Keratinocyte (primary cell): ENCODE data around the gene MLLT1.

ENCODE experiments used
- CTCF ChIP-seq, 3 experiments: IDR thresholded peaks in 1 of 3; conservative IDR thresholded peaks in 1 of 3; optimal IDR thresholded peaks in 1 of 3; 2 replicates in 2 of 3; 3 replicates in 1 of 3; pipeline versions ENCODE3 to v1.5.1; 2011; ENCODE audit warnings: low read length in 3 of 3, mild to moderate bottlenecking in 3 of 3, moderate library complexity in 2 of 3, control low read depth in 1 of 3, inconsistent platforms in 1 of 3; ENCODE audit not compliant: insufficient read depth in 2 of 3; ENCODE audit errors: extremely low read depth in 1 of 3
- EZH2 ChIP-seq: IDR thresholded peaks from one replicate; pipeline ENCODE4 v1.6.1; 2012; ENCODE audit warnings: inconsistent platforms, mild to moderate bottlenecking, low read length, moderate library complexity

DNA sequence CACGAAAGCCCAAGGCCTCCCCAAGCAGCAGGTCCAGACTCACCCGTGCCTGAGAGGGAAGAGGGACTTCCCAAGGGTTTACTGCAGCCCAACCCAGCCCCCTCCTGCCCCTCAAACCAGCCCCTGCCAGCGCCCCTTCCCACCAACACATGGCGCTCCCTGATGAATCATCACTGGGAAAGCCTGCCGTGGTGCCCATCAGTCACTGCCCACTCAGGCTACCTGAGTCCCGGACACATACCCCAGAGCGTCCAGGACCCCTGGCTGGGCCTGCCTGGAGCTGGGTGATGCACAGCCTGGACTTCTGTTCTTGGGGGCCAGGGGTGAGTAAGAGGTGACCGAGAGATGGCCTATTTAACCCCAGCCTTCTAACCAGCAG lies 60.6 kb downstream of the MLLT1 start:
- TF ChIP-seq CTCF (optimal IDR thresholded peaks at IDR 0.05 in 1 of 3, IDR thresholded peaks at IDR 0.05 in 1 of 3, conservative IDR thresholded peaks at IDR 0.05 in 1 of 3; ENCODE audit: extremely low read depth in 1 of 3, insufficient read depth in 2 of 3, low read length in 3 of 3) (no peak), EZH2 (no peak)
